ENCODE data around the gene ERVFRD-1. TPM values are rescaled to one million over a fixed set of nuclear protein-coding genes. Genes with fewer than 3 reads are reported as not detected.

Gene ERVFRD-1
- polyA plus RNA-seq, 1 donor (not counting 4 experiments of a cell fraction or from before 2014, with no cell fraction given) = not detected

DNA sequence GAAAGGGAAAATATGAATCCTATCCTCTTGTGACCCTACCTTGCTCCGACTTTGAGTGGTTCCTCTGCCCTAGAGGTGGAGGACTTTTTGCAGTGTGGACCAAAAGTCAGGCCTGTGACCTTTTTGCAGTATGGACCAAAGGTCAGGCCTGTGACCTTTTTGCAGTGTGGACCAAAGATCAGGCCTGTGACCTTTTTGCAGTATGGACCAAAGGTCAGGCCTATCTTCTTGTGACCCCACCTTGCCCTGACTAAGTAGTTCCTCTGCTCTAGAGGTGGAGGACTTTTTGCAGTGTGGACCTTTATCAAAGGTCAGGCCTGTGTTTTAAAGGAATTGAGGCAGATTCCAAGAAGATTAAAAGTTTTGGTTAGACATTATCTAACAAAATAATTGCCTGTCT is 10.9 kb upstream of the ERVFRD-1 start:
- dilution Hi-C loops (cut with MboI; ENCODE audit: extremely low pct_ligation_motif_present, low sequenced_read_pairs) = no loop called here
- Histone ChIP-seq H3K9me1 (ENCODE audit: control insufficient read depth, extremely low read depth, insufficient read depth, low read length) (no peaks in the 10 kb centered on the region), H3K4me3 (ENCODE audit: control insufficient read depth in 2 of 3, extremely low read depth in 1 of 3, insufficient read depth in 2 of 3, low read depth in 1 of 3, low read length in 3 of 3) (no peak overlapping the region), H3K27ac (ENCODE audit: control insufficient read depth, insufficient read depth, low read length) (no peak overlapping the region), H3K4me1 (ENCODE audit: control insufficient read depth, extremely low read depth, insufficient read depth, low read length) (peaks cover 13% of the 10 kb centered on the region), H3K9me3 (ENCODE audit: control insufficient read depth, low read depth, low read length) (no peaks in the 10 kb centered on the region), H3K4me2 (ENCODE audit: control insufficient read depth, extremely low read depth, insufficient read depth, low read depth, low read length) (no peak overlapping the region), H3K9ac (ENCODE audit: control insufficient read depth, extremely low read depth, insufficient read depth, low read length) (no peak overlapping the region), H2AFZ (ENCODE audit: control insufficient read depth, low read length) (no peak overlapping the region), H3K36me3 (ENCODE audit: control insufficient read depth in 2 of 2, extremely low read depth in 1 of 2, insufficient read depth in 2 of 2, low read length in 2 of 2) (peaks cover 0 to 2% of the 10 kb centered on the region in 2 experiments), H3K27me3 (ENCODE audit: control insufficient read depth, extremely low read depth, insufficient read depth, low read length) (no peaks in the 10 kb centered on the region), H3K79me2 (ENCODE audit: control insufficient read depth, insufficient read depth, low read length) (peaks cover 80% of the 10 kb centered on the region), H4K20me1 (ENCODE audit: control insufficient read depth, extremely low read depth, insufficient read depth, low read length) (peaks cover 7% of the 10 kb centered on the region)
- FAIRE-seq (no peak), DNase-seq (ENCODE audit: low read depth, low spot score) (no peak)
- TF ChIP-seq, protein P1, sequence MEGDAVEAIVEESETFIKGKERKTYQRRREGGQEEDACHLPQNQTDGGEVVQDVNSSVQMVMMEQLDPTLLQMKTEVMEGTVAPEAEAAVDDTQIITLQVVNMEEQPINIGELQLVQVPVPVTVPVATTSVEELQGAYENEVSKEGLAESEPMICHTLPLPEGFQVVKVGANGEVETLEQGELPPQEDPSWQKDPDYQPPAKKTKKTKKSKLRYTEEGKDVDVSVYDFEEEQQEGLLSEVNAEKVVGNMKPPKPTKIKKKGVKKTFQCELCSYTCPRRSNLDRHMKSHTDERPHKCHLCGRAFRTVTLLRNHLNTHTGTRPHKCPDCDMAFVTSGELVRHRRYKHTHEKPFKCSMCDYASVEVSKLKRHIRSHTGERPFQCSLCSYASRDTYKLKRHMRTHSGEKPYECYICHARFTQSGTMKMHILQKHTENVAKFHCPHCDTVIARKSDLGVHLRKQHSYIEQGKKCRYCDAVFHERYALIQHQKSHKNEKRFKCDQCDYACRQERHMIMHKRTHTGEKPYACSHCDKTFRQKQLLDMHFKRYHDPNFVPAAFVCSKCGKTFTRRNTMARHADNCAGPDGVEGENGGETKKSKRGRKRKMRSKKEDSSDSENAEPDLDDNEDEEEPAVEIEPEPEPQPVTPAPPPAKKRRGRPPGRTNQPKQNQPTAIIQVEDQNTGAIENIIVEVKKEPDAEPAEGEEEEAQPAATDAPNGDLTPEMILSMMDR (optimal IDR thresholded peaks at IDR 0.05 in 1 of 3, IDR thresholded peaks at IDR 0.05 in 1 of 3, conservative IDR thresholded peaks at IDR 0.05 in 1 of 3; ENCODE audit: extremely low read depth in 1 of 3, insufficient read depth in 2 of 3, low read length in 3 of 3) = no peak
- TF ChIP-seq EZH2 (IDR thresholded peaks at IDR 0.05; ENCODE audit: low read length) = no peak

DNA sequence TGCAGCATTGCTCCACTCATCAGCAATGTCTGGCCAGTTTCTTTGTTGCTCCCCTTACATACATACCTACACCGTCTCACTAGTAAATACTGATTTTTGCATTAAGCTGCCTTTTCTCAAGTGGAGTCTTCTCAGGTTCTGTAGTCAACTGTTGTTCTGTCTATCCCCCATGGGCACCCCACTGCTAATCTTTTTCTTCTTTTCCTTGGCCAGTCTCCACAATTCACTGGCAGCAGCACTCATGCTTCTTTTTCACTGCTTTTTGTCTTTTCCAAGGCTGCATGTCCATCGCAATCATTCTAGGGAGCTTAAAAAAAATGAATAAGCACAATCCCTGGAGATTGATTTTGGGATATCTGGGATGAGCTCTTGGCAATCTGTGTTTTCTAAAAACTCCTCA is 10.3 kb upstream of the ERVFRD-1 start:
- H3K27ac ChIP-seq (ENCODE audit: control insufficient read depth, insufficient read depth, low read length) = no peak overlapping the region
- no peak for TF ChIP-seq EZH2 (IDR thresholded peaks at IDR 0.05; ENCODE audit: low read length)
- TF ChIP-seq, protein P1 (optimal IDR thresholded peaks at IDR 0.05 in 1 of 3, IDR thresholded peaks at IDR 0.05 in 1 of 3, conservative IDR thresholded peaks at IDR 0.05 in 1 of 3; ENCODE audit: extremely low read depth in 1 of 3, insufficient read depth in 2 of 3, low read length in 3 of 3) = no peak
- FAIRE-seq (no peak), DNase-seq (ENCODE audit: low read depth, low spot score) (no peak)
- no peak overlapping the region for H2AFZ ChIP-seq (ENCODE audit: control insufficient read depth, low read length)
- H3K4me2 ChIP-seq (ENCODE audit: control insufficient read depth, extremely low read depth, insufficient read depth, low read depth, low read length) = no peak overlapping the region
- no peak overlapping the region for H3K4me3 ChIP-seq (ENCODE audit: control insufficient read depth in 2 of 3, extremely low read depth in 1 of 3, insufficient read depth in 2 of 3, low read depth in 1 of 3, low read length in 3 of 3)
- H4K20me1 ChIP-seq (ENCODE audit: control insufficient read depth, extremely low read depth, insufficient read depth, low read length) = peaks cover 7% of the 10 kb centered on the region
- peaks cover 77% of the 10 kb centered on the region for H3K79me2 ChIP-seq (ENCODE audit: control insufficient read depth, insufficient read depth, low read length)
- no peaks in the 10 kb centered on the region for H3K9me3 ChIP-seq (ENCODE audit: control insufficient read depth, low read depth, low read length)
- no peaks in the 10 kb centered on the region for H3K27me3 ChIP-seq (ENCODE audit: control insufficient read depth, extremely low read depth, insufficient read depth, low read length)
- H3K4me1 ChIP-seq (ENCODE audit: control insufficient read depth, extremely low read depth, insufficient read depth, low read length) = peaks cover 13% of the 10 kb centered on the region
- no peaks in the 10 kb centered on the region for H3K9me1 ChIP-seq (ENCODE audit: control insufficient read depth, extremely low read depth, insufficient read depth, low read length)
- H3K36me3 ChIP-seq (ENCODE audit: control insufficient read depth in 2 of 2, extremely low read depth in 1 of 2, insufficient read depth in 2 of 2, low read length in 2 of 2) = peaks cover 0 to 2% of the 10 kb centered on the region in 2 experiments
- dilution Hi-C loops (cut with MboI; ENCODE audit: extremely low pct_ligation_motif_present, low sequenced_read_pairs) = no loop called here
- no peak overlapping the region for H3K9ac ChIP-seq (ENCODE audit: control insufficient read depth, extremely low read depth, insufficient read depth, low read length)
